ENCODE results near the gene POLK.

DNA sequence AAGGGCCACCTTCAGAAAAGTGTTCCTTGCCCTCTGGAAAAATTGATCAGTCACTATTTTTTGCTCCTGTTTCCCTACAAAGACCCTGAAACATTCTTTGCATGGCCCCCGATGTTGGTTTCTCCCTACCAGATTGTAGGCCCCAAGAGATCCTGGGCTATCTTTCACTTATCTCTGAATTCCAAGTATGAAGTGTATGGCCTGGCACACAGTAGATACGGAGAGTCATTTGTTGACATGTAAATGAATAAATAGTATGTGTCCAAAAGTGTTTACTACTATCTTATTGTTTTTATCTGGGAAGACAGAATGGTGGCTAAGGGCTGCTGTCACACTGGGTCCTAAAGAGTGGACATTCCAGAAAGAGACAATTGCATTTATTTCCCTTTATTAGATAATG is 92.1 kb downstream of the POLK start:
- TF ChIP-seq, protein P1, sequence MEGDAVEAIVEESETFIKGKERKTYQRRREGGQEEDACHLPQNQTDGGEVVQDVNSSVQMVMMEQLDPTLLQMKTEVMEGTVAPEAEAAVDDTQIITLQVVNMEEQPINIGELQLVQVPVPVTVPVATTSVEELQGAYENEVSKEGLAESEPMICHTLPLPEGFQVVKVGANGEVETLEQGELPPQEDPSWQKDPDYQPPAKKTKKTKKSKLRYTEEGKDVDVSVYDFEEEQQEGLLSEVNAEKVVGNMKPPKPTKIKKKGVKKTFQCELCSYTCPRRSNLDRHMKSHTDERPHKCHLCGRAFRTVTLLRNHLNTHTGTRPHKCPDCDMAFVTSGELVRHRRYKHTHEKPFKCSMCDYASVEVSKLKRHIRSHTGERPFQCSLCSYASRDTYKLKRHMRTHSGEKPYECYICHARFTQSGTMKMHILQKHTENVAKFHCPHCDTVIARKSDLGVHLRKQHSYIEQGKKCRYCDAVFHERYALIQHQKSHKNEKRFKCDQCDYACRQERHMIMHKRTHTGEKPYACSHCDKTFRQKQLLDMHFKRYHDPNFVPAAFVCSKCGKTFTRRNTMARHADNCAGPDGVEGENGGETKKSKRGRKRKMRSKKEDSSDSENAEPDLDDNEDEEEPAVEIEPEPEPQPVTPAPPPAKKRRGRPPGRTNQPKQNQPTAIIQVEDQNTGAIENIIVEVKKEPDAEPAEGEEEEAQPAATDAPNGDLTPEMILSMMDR (IDR thresholded peaks at IDR 0.05), result no peak
- TF ChIP-seq POLR2A (IDR thresholded peaks at IDR 0.05), result no peak

Data from breast epithelium (tissue), 3 donors.